Measurements from ENCODE around the gene CUEDC1.

CUEDC1 gene

DNA sequence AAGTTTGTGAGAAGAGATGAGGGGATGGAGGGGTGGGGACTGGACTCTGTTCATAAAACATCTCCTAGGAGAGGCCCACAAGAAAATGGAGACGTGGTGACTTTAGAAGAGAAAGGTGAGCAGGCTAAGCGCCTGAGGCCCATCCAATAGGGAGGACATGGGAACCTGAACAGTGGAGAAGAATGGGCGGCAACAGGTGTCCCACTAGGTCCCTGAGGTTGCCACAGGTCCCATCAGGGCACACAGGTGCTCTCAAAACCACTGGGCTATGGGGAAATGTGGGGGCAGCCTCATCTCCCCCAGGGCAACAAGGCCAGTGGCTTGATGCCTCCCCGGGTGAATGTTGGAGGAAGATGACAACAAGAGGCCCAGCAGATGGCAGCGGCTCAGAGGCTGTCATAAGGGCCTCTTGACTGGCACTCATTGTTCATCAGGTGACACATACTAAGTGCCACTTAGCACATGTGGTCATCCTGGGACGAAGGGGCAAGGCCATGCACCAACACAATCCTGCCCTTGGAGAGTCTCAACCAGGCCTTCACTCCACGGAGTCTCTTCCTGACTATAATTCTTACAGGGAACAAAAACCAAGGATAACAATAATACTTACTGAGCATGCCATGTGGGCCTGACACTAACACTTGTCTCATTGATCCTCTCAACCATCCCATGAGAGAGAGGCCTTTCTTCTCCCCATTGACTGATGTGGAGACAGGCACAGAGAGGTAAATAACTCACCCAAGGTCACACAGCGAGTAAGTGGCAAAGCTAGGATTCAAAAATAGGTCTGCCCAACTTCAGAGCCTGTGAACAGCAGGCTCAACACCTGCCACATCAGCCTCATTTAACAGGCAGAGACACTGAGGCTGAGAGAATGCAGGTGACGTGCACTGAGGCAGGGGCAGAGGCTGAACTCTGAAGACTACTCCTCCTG is 38.0 kb downstream of the CUEDC1 start:
- H2AFZ ChIP-seq (ENCODE audit: low read length) = no peak overlapping the region
- no peak for DNase-seq (ENCODE audit: low spot score)
- H3K4me1 ChIP-seq (ENCODE audit: control insufficient read depth in 2 of 2, insufficient read depth in 1 of 2, low read depth in 1 of 2, low read length in 2 of 2) = peaks cover 55 to 70% of the 10 kb centered on the region in 2 donors
- H2BK5ac ChIP-seq (ENCODE audit: low read length) = peak overlapping the region; percentile 20
- no peak overlapping the region for H3K14ac ChIP-seq (ENCODE audit: low read length)
- no peak overlapping the region for H4K8ac ChIP-seq (ENCODE audit: low read depth, low read length)
- WGBS, 2 donors (ENCODE audit: extremely low coverage in 2 of 2, insufficient read length in 2 of 2, insufficient replicate concordance in 1 of 2) = no CpG with 5 or more reads among the region's 9 CpGs
- H2BK120ac ChIP-seq (ENCODE audit: low read depth, low read length) = peak overlapping the region; percentile 56
- H3K23ac ChIP-seq (ENCODE audit: low read depth, low read length, poor library complexity) = no peak overlapping the region
- peak overlapping the region; percentile 25 for H4K91ac ChIP-seq (ENCODE audit: low read depth, low read length, poor library complexity)
- peak overlapping the region; percentile 50 for H2AK5ac ChIP-seq (ENCODE audit: low read depth, low read length)
- H3K18ac ChIP-seq (ENCODE audit: low read length) = peak overlapping the region; percentile 92
- peaks cover 3% of the 10 kb centered on the region for H3K79me1 ChIP-seq (ENCODE audit: low read depth, low read length)
- peak overlapping the region in 1 of 2 donors; percentile 34 for H3K4me3 ChIP-seq (ENCODE audit: low read length in 2 of 2)
- H3K36me3 ChIP-seq (replicated peaks in 1 of 2; ENCODE audit: control insufficient read depth in 2 of 2, insufficient read depth in 2 of 2, low read length in 2 of 2) = peaks cover 0 to 5% of the 10 kb centered on the region in 2 donors
- H2BK15ac ChIP-seq (ENCODE audit: low read length) = peak overlapping the region; percentile 32
- H3K9ac ChIP-seq (ENCODE audit: low read depth, low read length, poor library complexity) = peak overlapping the region; percentile 2
- no peaks in the 10 kb centered on the region for H3K27me3 ChIP-seq (ENCODE audit: control insufficient read depth in 3 of 3, insufficient read depth in 3 of 3, low read depth in 1 of 3, low read length in 3 of 3)
- peak overlapping the region; percentile 37 for H3K4me2 ChIP-seq (ENCODE audit: insufficient read depth, low read length, poor library complexity, severe bottlenecking)
- H3K27ac ChIP-seq (replicated peaks; ENCODE audit: low read length) = peak overlapping the region; percentile 89
- no peak overlapping the region for H3K4ac ChIP-seq (ENCODE audit: low read length)
- peak overlapping the region; percentile 14 for H2BK12ac ChIP-seq (ENCODE audit: low read length)
- no peaks in the 10 kb centered on the region for H3K9me3 ChIP-seq (replicated peaks in 1 of 2; ENCODE audit: control insufficient read depth in 2 of 2, insufficient read depth in 1 of 2, low read depth in 1 of 2, low read length in 2 of 2)

DNA sequence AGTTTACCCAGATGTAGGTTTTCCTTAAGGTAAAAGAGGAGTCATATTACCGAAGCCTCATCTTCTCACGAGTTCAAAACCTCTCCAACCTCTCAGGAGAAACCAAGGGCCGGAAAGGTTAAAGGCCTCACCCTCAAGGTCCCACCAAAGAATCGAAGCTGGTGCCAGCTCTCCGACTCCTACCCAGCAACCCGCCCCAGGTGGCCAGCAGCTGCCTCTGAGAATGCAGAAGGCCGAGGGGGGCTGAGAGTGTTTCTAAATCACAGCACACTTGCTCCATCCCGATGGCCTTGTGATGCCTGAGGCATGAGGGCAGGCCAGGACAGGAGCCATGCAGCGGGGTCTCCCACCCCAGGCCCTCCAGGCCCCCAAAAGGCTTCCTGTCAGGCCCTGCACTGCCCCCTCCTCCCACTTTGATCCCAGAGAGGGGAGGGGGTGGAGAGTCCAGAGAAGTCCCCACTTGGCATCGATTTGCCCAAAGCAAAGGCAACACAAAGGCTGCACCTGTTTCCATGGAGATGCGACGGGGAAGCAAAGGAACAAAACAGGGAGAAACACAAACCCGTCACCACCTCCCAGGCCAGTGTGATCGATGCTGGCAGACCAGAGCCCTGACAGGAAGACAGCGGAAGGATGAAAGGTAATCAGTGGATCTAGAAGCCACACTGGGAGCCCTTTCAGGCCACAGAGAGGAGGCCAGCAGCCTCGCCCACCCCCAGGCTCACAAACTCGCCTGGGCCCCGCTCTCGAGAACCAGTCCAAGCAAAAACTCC is 39.0 kb downstream of the CUEDC1 start:
- H3K4me3 ChIP-seq (ENCODE audit: low read length in 2 of 2) = peak overlapping the region in 1 of 2 donors; percentile 34

DNA sequence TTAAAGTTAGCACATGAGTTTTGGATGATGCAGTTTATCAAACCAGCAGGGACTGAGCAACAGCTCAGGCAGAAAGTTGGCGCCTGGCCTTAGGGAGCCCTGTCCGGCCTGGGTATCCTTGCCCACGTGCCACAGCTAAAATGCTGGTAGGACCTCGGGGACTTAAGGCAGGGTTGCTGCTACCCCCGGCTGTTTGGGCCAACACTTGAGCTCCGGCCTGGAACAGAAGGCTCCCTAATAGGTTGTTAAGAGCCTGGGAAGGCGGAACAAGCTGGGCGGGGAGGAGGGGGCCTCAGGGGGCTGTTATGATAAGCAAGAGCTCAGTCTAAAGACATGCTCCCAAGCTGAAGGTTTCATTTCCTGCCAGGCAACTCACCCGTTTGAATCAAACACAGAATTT is 39.7 kb downstream of the CUEDC1 start:
- H3K23ac ChIP-seq (ENCODE audit: low read depth, low read length, poor library complexity) = no peak overlapping the region

More for the DNA sequence above, 39.0 kb downstream of the CUEDC1 start:
- Histone ChIP-seq H3K4me2 (ENCODE audit: insufficient read depth, low read length, poor library complexity, severe bottlenecking) (peak overlapping the region; percentile 37), H2BK5ac (ENCODE audit: low read length) (peak overlapping the region; percentile 27), H3K9me3 (replicated peaks in 1 of 2; ENCODE audit: control insufficient read depth in 2 of 2, insufficient read depth in 1 of 2, low read depth in 1 of 2, low read length in 2 of 2) (no peaks in the 10 kb centered on the region), H2AK5ac (ENCODE audit: low read depth, low read length) (no peak overlapping the region), H3K4me1 (ENCODE audit: control insufficient read depth in 2 of 2, insufficient read depth in 1 of 2, low read depth in 1 of 2, low read length in 2 of 2) (peaks cover 58 to 68% of the 10 kb centered on the region in 2 donors), H3K18ac (ENCODE audit: low read length) (peak overlapping the region; percentile 25), H3K36me3 (replicated peaks in 1 of 2; ENCODE audit: control insufficient read depth in 2 of 2, insufficient read depth in 2 of 2, low read length in 2 of 2) (peaks cover 0 to 5% of the 10 kb centered on the region in 2 donors), H3K27ac (replicated peaks; ENCODE audit: low read length) (peak overlapping the region; percentile 89), H3K79me1 (ENCODE audit: low read depth, low read length) (peaks cover 3% of the 10 kb centered on the region), H3K9ac (ENCODE audit: low read depth, low read length, poor library complexity) (no peak overlapping the region), H3K23ac (ENCODE audit: low read depth, low read length, poor library complexity) (no peak overlapping the region), H2AFZ (ENCODE audit: low read length) (no peak overlapping the region), H3K27me3 (ENCODE audit: control insufficient read depth in 3 of 3, insufficient read depth in 3 of 3, low read depth in 1 of 3, low read length in 3 of 3) (no peaks in the 10 kb centered on the region), H3K14ac (ENCODE audit: low read length) (no peak overlapping the region), H2BK120ac (ENCODE audit: low read depth, low read length) (no peak overlapping the region), H4K8ac (ENCODE audit: low read depth, low read length) (no peak overlapping the region), H3K4ac (ENCODE audit: low read length) (no peak overlapping the region), H4K91ac (ENCODE audit: low read depth, low read length, poor library complexity) (no peak overlapping the region), H2BK15ac (ENCODE audit: low read length) (no peak overlapping the region), H2BK12ac (ENCODE audit: low read length) (no peak overlapping the region)
- WGBS, 2 donors (ENCODE audit: extremely low coverage in 2 of 2, insufficient read length in 2 of 2, insufficient replicate concordance in 1 of 2) = no CpG with 5 or more reads among the region's 19 CpGs
- peak; percentile 94 for DNase-seq (ENCODE audit: low spot score)

More for the DNA sequence above, 39.7 kb downstream of the CUEDC1 start:
- Histone ChIP-seq H2AFZ (ENCODE audit: low read length) (no peak overlapping the region), H3K27ac (replicated peaks; ENCODE audit: low read length) (peak overlapping the region; percentile 89), H4K91ac (ENCODE audit: low read depth, low read length, poor library complexity) (no peak overlapping the region), H3K27me3 (ENCODE audit: control insufficient read depth in 3 of 3, insufficient read depth in 3 of 3, low read depth in 1 of 3, low read length in 3 of 3) (no peaks in the 10 kb centered on the region), H4K8ac (ENCODE audit: low read depth, low read length) (no peak overlapping the region), H2BK12ac (ENCODE audit: low read length) (no peak overlapping the region), H3K4me1 (ENCODE audit: control insufficient read depth in 2 of 2, insufficient read depth in 1 of 2, low read depth in 1 of 2, low read length in 2 of 2) (peaks cover 60 to 70% of the 10 kb centered on the region in 2 donors), H2BK15ac (ENCODE audit: low read length) (no peak overlapping the region), H3K4ac (ENCODE audit: low read length) (no peak overlapping the region), H2BK120ac (ENCODE audit: low read depth, low read length) (peak overlapping the region; percentile 58), H2BK5ac (ENCODE audit: low read length) (no peak overlapping the region), H3K4me3 (ENCODE audit: low read length in 2 of 2) (peak overlapping the region in 1 of 2 donors; percentile 31), H3K4me2 (ENCODE audit: insufficient read depth, low read length, poor library complexity, severe bottlenecking) (peak overlapping the region; percentile 37), H3K18ac (ENCODE audit: low read length) (peak overlapping the region; percentile 89), H2AK5ac (ENCODE audit: low read depth, low read length) (peak overlapping the region; percentile 73), H3K9ac (ENCODE audit: low read depth, low read length, poor library complexity) (no peak overlapping the region), H3K36me3 (replicated peaks in 1 of 2; ENCODE audit: control insufficient read depth in 2 of 2, insufficient read depth in 2 of 2, low read length in 2 of 2) (no peaks in the 10 kb centered on the region), H3K9me3 (replicated peaks in 1 of 2; ENCODE audit: control insufficient read depth in 2 of 2, insufficient read depth in 1 of 2, low read depth in 1 of 2, low read length in 2 of 2) (no peaks in the 10 kb centered on the region), H3K14ac (ENCODE audit: low read length) (no peak overlapping the region), H3K79me1 (ENCODE audit: low read depth, low read length) (peaks cover 3% of the 10 kb centered on the region)
- no peak for DNase-seq (ENCODE audit: low spot score)
- no CpG with 5 or more reads among the region's 9 CpGs for WGBS, 2 donors (ENCODE audit: extremely low coverage in 2 of 2, insufficient read length in 2 of 2, insufficient replicate concordance in 1 of 2)
